Activated T-cell treated with anti-CD3 and anti-CD28 coated beads for 1 hour (primary cell): Measurements from ENCODE around the gene DNTT.

ENCODE experiments used
- DNase-seq: peaks from one replicate; pipeline ENCODE4 v3.0.0-alpha.2; 2020; ENCODE audit warnings: low read depth

The DNTT gene

GRCh38 chr10:96377816-96378294, 73.6 kb downstream of the DNTT start:
- DNase-seq, result no peak

GRCh38 chr10:96378741-96379140, 74.5 kb downstream of the DNTT start:
- no peak for DNase-seq

- DNase-seq, result no peak
Measured at GRCh38 chr10:96379758-96380157, 75.5 kb downstream of the DNTT start.

GRCh38 chr10:96380821-96381220, 76.6 kb downstream of the DNTT start:
- DNase-seq, result no peak

- no peak for DNase-seq
Measured at GRCh38 chr10:96384506-96384905, 80.3 kb downstream of the DNTT start.

GRCh38 chr10:96387161-96387560, 82.9 kb downstream of the DNTT start:
- no peak for DNase-seq

- no peak for DNase-seq
Measured at GRCh38 chr10:96387601-96388000, 83.4 kb downstream of the DNTT start.
